Measurements from ENCODE around the gene QARS1.

GRCh38 chr3:49151610-49152009, 47.1 kb upstream of the QARS1 start:
- TF ChIP-seq POLR2A (IDR thresholded peaks at IDR 0.05; ENCODE audit: low read depth, low read length), result no peak
- no peak for TF ChIP-seq POLR2AphosphoS5 (IDR thresholded peaks at IDR 0.05; ENCODE audit: low read depth, low read length)
